K562 (cell line): ENCODE measurements around the gene C2CD2L. TPM values are rescaled to one million over a fixed set of nuclear protein-coding genes. Genes with fewer than 3 reads are reported as not detected.

Experiments
- ATAC-seq: fragments of 200-7000 bp; cut with Tn5 transposase; 3 replicates; pipeline ENCODE4 v1.9.1; 2020; ENCODE audit warnings: moderate library complexity
- BruUV-seq: library from RNA; stranded (reverse); fragments of 400-500 nt; replicated peaks from 2 replicates; lab custom pipeline; 2021; lab: Mats Ljungman, UMichigan
- CTCF ChIA-PET: fragments of 300-600 bp; formaldehyde crosslinking; extraction: SDS; loops from one replicate; lab custom pipeline; 2021; ENCODE audit warnings: low intra/inter-chr PET ratio; lab: Yijun Ruan, JAX
- POLR2A ChIA-PET: fragments of 300-600, 350-650 bp; sonication (Branson Sonifier 250); formaldehyde crosslinking; extraction: SDS; loops from one replicate; lab custom pipeline; 2021; ENCODE audit warnings: antibody characterized with exemption, inconsistent platforms; lab: Yijun Ruan, JAX
- DNase-seq, 4 experiments: peaks; one replicate each; pipeline versions ENCODE4 v3.0.0 to v3.0.0-alpha.2; 2011 to 2018; ENCODE audit warnings: low spot score in 3 of 4, mixed read lengths in 3 of 4; ENCODE audit errors: extremely low read depth in 1 of 4
- FAIRE-seq: peaks from 2 replicates; lab custom pipeline; 2011; peaks lifted over from hg19 to GRCh38; lab: Jason Lieb, UNC
- H2AFZ ChIP-seq: 2 replicates; pipeline ENCODE4 v1.6.0; 2011; ENCODE audit warnings: low read depth, low read length, control low read depth, inconsistent platforms
- H3K27ac ChIP-seq: fragments of 200-600 bp; 3 replicates; pipeline ENCODE4 v1.8.0; 2011; ENCODE audit warnings: low read depth, mild to moderate bottlenecking, control low read depth, inconsistent platforms, low read length, moderate library complexity, mixed read lengths; ENCODE audit errors: extremely low read depth
- H3K27me3 ChIP-seq, 2 experiments: fragments of 300-600 bp in 1 of 2; 2 replicates in 1 of 2; 3 replicates in 1 of 2; pipeline versions ENCODE4 v1.6.0 to v1.8.0; 2011; ENCODE audit warnings: inconsistent platforms in 2 of 2, low read length in 2 of 2, mild to moderate bottlenecking in 1 of 2, mixed read lengths in 1 of 2, moderate library complexity in 1 of 2; ENCODE audit not compliant: control insufficient read depth in 2 of 2, insufficient read depth in 2 of 2
- H3K36me3 ChIP-seq: fragments of 300-600 bp; 3 replicates; pipeline ENCODE4 v1.8.0; 2011; ENCODE audit warnings: mild to moderate bottlenecking, low read length, inconsistent platforms; ENCODE audit not compliant: control insufficient read depth, insufficient read depth
- H3K4me1 ChIP-seq, 2 experiments: fragments of 200-600 bp in 1 of 2; replicated peaks in 1 of 2; 2 replicates in 1 of 2; 3 replicates in 1 of 2; pipeline versions ENCODE4 v1.5.1 to v1.8.0; 2011; ENCODE audit warnings: inconsistent platforms in 2 of 2, low read length in 2 of 2, mild to moderate bottlenecking in 1 of 2, mixed read lengths in 1 of 2, moderate library complexity in 1 of 2; ENCODE audit not compliant: control insufficient read depth in 2 of 2, insufficient read depth in 2 of 2
- H3K4me2 ChIP-seq: 2 replicates; pipeline ENCODE4 v1.6.1; 2011; ENCODE audit warnings: low read length, control low read depth, inconsistent platforms, mixed read lengths; ENCODE audit not compliant: insufficient read depth
- H3K4me3 ChIP-seq: fragments of 200-600 bp; sonication (generic), shearing (Covaris generic); 2 replicates; pipeline ENCODE4 v1.5.1; 2016; ENCODE audit warnings: control low read depth, inconsistent platforms
- H3K79me2 ChIP-seq: fragments of 200-600 bp; 3 replicates; pipeline ENCODE4 v1.8.0; 2011; ENCODE audit warnings: low read length, inconsistent platforms; ENCODE audit not compliant: control insufficient read depth, insufficient read depth
- H3K9ac ChIP-seq, 2 experiments: 2 replicates each; pipeline versions ENCODE4 v1.6.0 to v1.6.1; 2011; ENCODE audit warnings: low read depth in 2 of 2, low read length in 2 of 2, control low read depth in 1 of 2, inconsistent platforms in 1 of 2, mild to moderate bottlenecking in 1 of 2, mixed read lengths in 1 of 2; ENCODE audit not compliant: insufficient read depth in 1 of 2
- H3K9me1 ChIP-seq: one replicate; pipeline ENCODE4 v1.6.0; 2011; ENCODE audit warnings: inconsistent platforms, mild to moderate bottlenecking, low read length, moderate library complexity; ENCODE audit not compliant: control insufficient read depth, insufficient read depth
- H3K9me3 ChIP-seq: replicated peaks from 2 replicates; pipeline ENCODE4 v1.5.1; 2011; ENCODE audit warnings: low read depth, low read length, inconsistent platforms; ENCODE audit not compliant: control insufficient read depth, insufficient read depth
- H4K20me1 ChIP-seq: replicated peaks from 2 replicates; pipeline ENCODE4 v1.6.1; 2011; ENCODE audit warnings: low read length, inconsistent platforms, mixed read lengths; ENCODE audit not compliant: control insufficient read depth, insufficient read depth
- BCL6 ChIP-seq: fragments of 250-450 bp; sonication (Bioruptor Pico); IDR thresholded peaks from 2 replicates; pipeline ENCODE4 v1.4.0; 2020
- CBFA2T3 ChIP-seq: fragments of 450-650 bp; IDR thresholded peaks from 2 replicates; pipeline ENCODE4 v1.6.1; 2017
- CTBP1 ChIP-seq: fragments of 450-650 bp; IDR thresholded peaks from 2 replicates; pipeline ENCODE4 v1.6.1; 2016; ENCODE audit warnings: borderline replicate concordance
- FIP1L1 ChIP-seq: fragments of 200-400 bp; formaldehyde crosslinking; IDR thresholded peaks from 2 replicates; pipeline ENCODE4 v1.6.1; 2018; ENCODE audit warnings: mild to moderate bottlenecking, low read depth, low read length; ENCODE audit not compliant: poor library complexity, severe bottlenecking
- FOXA3 ChIP-seq, 2 experiments: fragments of 450-650 bp in 1 of 2; sonication (generic) in 1 of 2; formaldehyde crosslinking; IDR thresholded peaks in 1 of 2; conservative IDR thresholded peaks in 1 of 2; 2 replicates each; pipeline versions ENCODE4 v1.4.0 to v1.8.0; 2020 to 2022; ENCODE audit warnings: mild to moderate bottlenecking in 2 of 2, missing genetic modification reagents in 1 of 2
- IRF1 ChIP-seq: sonication (generic); formaldehyde crosslinking; IDR thresholded peaks from 2 replicates; pipeline ENCODE4 v1.8.0; 2022; ENCODE audit warnings: missing genetic modification reagents, mild to moderate bottlenecking, borderline replicate concordance
- JUND ChIP-seq, 2 experiments: IDR thresholded peaks; 2 replicates in 1 of 2; 3 replicates in 1 of 2; pipeline ENCODE4 v1.6.1; 2011; ENCODE audit warnings: borderline replicate concordance in 2 of 2, low read depth in 2 of 2, low read length in 2 of 2, improper control_type of control experiment in 1 of 2, missing biosample characterization in 1 of 2, missing genetic modification characterization in 1 of 2, missing genetic modification reagents in 1 of 2
- MECOM ChIP-seq: fragments of 250-450 bp; sonication (Bioruptor Pico); IDR thresholded peaks from 2 replicates; pipeline ENCODE4 v1.8.0; 2022; ENCODE audit warnings: inconsistent platforms
- POLR2H ChIP-seq: IDR thresholded peaks from 2 replicates; pipeline ENCODE4 v1.6.1; 2016; ENCODE audit warnings: missing genetic modification characterization, low read depth, mild to moderate bottlenecking, control low read depth, missing compliant biosample characterization, moderate library complexity
- SRSF1 ChIP-seq: fragments of 200-400 bp; formaldehyde crosslinking; IDR thresholded peaks from 2 replicates; pipeline ENCODE4 v1.6.1; 2017; ENCODE audit warnings: mild to moderate bottlenecking, low read depth, low read length, moderate library complexity
- TCF7L2 ChIP-seq: fragments of 150-350 bp; IDR thresholded peaks from 2 replicates; pipeline ENCODE4 v1.6.1; 2016; ENCODE audit warnings: low read depth, mild to moderate bottlenecking, low read length, moderate library complexity
- TRIM28 ChIP-seq: fragments of 450-650 bp; IDR thresholded peaks from 2 replicates; pipeline ENCODE4 v1.6.1; 2017
- ZBED1 ChIP-seq: IDR thresholded peaks from 2 replicates; pipeline ENCODE4 v1.6.1; 2014
- ZNF124 ChIP-seq: sonication (generic); formaldehyde crosslinking; IDR thresholded peaks from 2 replicates; pipeline ENCODE4 v1.8.1; 2022; ENCODE audit warnings: missing genetic modification reagents
- ZNF586 ChIP-seq: fragments of 450-650 bp; formaldehyde crosslinking; conservative IDR thresholded peaks from 2 replicates; pipeline ENCODE4 v1.4.0; 2020; ENCODE audit warnings: mild to moderate bottlenecking, moderate library complexity
- ZNF695 ChIP-seq: fragments of 450-650 bp; formaldehyde crosslinking; IDR thresholded peaks from 2 replicates; pipeline ENCODE4 v1.4.0; 2020; ENCODE audit warnings: mild to moderate bottlenecking, moderate library complexity
- WGBS: fragments of 100-300 bp; shearing (Covaris generic); methylation state at CpG from one replicate; pipeline ENCODE4 v1.1.6; 2016; ENCODE audit warnings: low coverage, mixed read lengths; ENCODE audit not compliant: insufficient coverage; ENCODE audit errors: missing lambda C conversion rate; 5-methylcytosine and 5-hydroxymethylcytosine counted together
- in situ Hi-C: fragments of 300-500 bp; cut with MboI; formaldehyde crosslinking; loops from 4 replicates; pipeline ENCODE4 v1.15.0; 2018; ENCODE audit warnings: inconsistent platforms, mixed read lengths
- intact Hi-C: fragments of 100-400 bp; cut with micrococcal nuclease; formaldehyde crosslinking; loops from 2 replicates; pipeline ENCODE4 v1.14.2; 2022
- polyA plus RNA-seq, 8 experiments: library from polyadenylated mRNA; depleted of rRNA in 4 of 8; stranded (reverse) in 5 of 8; unstranded in 3 of 8; fragments of >200 nt; fragmentation: Nextera tagmentation in 2 of 8; fragmentation: Illumina TruSeq in 1 of 8; extraction: Ambion mirVana in 2 of 8; extraction: Trizol in 1 of 8; gene quantifications; 2 replicates each; pipeline versions ENCODE4 v1.2.1 to v1.2.3, GENCODE V29; 2011 to 2014; ENCODE audit warnings: inconsistent platforms in 1 of 8, missing spikeins in 1 of 8
- total RNA-seq, 7 experiments: library from RNA; depleted of rRNA in 6 of 7; stranded (reverse); fragments of >200 nt in 6 of 7; fragmentation: Illumina TruSeq in 2 of 7; extraction: Trizol in 2 of 7; gene quantifications; 2 replicates each; pipeline versions ENCODE4 v1.2.1 to v1.2.3, GENCODE V29; 2011 to 2021; ENCODE audit warnings: low replicate concordance in 1 of 7

C2CD2L gene
- total and polyA plus RNA-seq, 9 of the 15 experiments (the other 6 are each of a cell fraction or from before 2014, with no cell fraction given): 0.66 to 41.2 (median 14.8) TPM

GRCh38 chr11:119092880-119093842 is 14.0 kb upstream of the C2CD2L start (continued):
- TF ChIP-seq IRF1 (CRISPR knock-in tag): no peak

GRCh38 chr11:119093942-119094815 is 13.0 kb upstream of the C2CD2L start:
- BruUV-seq: no TSS peak
- Histone ChIP-seq H3K36me3 (peaks cover 80% of the 10 kb centered on the region), H3K9me1 (no peaks in the 10 kb centered on the region), H3K4me2 (peak overlapping the region; percentile 98), H3K4me3 (peak overlapping the region; percentile 94), H4K20me1 (peaks cover 25% of the 10 kb centered on the region), H3K27me3 (no peaks in the 10 kb centered on the region; a peak in 1 of 5 replicates), H3K9me3 (no peaks in the 10 kb centered on the region), H3K27ac (peak overlapping the region; percentile 95), H3K4me1 (peaks cover 23 to 32% of the 10 kb centered on the region in 2 experiments), H3K9ac (peak overlapping the region; percentile 94 to 99), H2AFZ (no peak overlapping the region), H3K79me2 (peaks cover 62% of the 10 kb centered on the region)
- DNase-seq (peak; percentile 6 to 65 (median 38)), ATAC-seq (peak; percentile 7), FAIRE-seq (no peak)
- 1% methylated on average over 52 of the region's 81 CpGs for WGBS
- intact Hi-C loops (loop anchor here (2.0 kb wide), 2 partner anchors 37 to 165 kb away; partner anchors contain the start of gene HYOU1), in situ Hi-C loops (no loop called here)
- ChIA-PET POLR2A (interaction anchor here (0.6 to 5.5 kb wide), 61 partner anchors 8 to 705 kb away, joined by 3 to 75 read pairs (median 4); partner anchors contain the start of genes ABCG4, C2CD2L, CBL and DPAGT1), CTCF (interaction anchor here (1.3 kb wide), 1 partner anchor 103 kb away, joined by 6 read pairs; no protein-coding TSS in a partner anchor)
- no peak for TF ChIP-seq TCF7L2
- no peak for TF ChIP-seq MECOM (CRISPR knock-in tag)
- 0 out of 4 replicates have a peak, but pooled peaks of 1 of the 2 experiments have one; percentile 28 for TF ChIP-seq FOXA3 (CRISPR knock-in tag; conservative IDR thresholded peaks at IDR 0.05 in 1 of 2, IDR thresholded peaks at IDR 0.05 in 1 of 2)
- TF ChIP-seq ZNF586 (CRISPR knock-in tag): no peak
- TF ChIP-seq POLR2H (tag): no peak
- no peak for TF ChIP-seq ZNF695 (CRISPR knock-in tag)
- peak; percentile 45; the same call in 1 of the 2 replicates for TF ChIP-seq SRSF1
- no peak for TF ChIP-seq ZNF124 (CRISPR knock-in tag)
- TF ChIP-seq ZBED1: 0 out of 2 replicates have a peak, but pooled peaks have one; percentile 21
- TF ChIP-seq TRIM28: no peak
- TF ChIP-seq BCL6: no peak
- TF ChIP-seq FIP1L1: peak; percentile 98
- no peak for TF ChIP-seq CTBP1
- no peak for TF ChIP-seq JUND (IDR thresholded peaks at IDR 0.05; ENCODE audit: borderline replicate concordance, low read depth, low read length)
- no peak for TF ChIP-seq JUND (tag; IDR thresholded peaks at IDR 0.05; ENCODE audit: borderline replicate concordance, low read depth, low read length)
- no peak for TF ChIP-seq CBFA2T3
